WTC11 (cell line): ENCODE results near the gene HNRNPLL. TPM values are rescaled to one million over a fixed set of nuclear protein-coding genes. Genes with fewer than 3 reads are reported as not detected.

Experiments
- ATAC-seq: fragments of 200-7000 bp; cut with Tn5 transposase; 2 replicates; pipeline ENCODE4 v1.10.0; 2021; ENCODE audit warnings: mild to moderate bottlenecking, moderate library complexity
- CTCF ChIA-PET: fragments of 300-600 bp; sonication (Branson Sonifier 250); formaldehyde crosslinking; loops from one replicate; lab custom pipeline; 2021; ENCODE audit warnings: antibody characterized with exemption; lab: Charles Lee
- POLR2A ChIA-PET: fragments of 350-600 bp; sonication (Branson Sonifier 250); formaldehyde crosslinking; loops from one replicate; lab custom pipeline; 2021; ENCODE audit warnings: antibody characterized with exemption; lab: Charles Lee
- DNase-seq: peaks from one replicate; pipeline ENCODE4 v3.0.0; 2021; ENCODE audit warnings: low spot score
- H3K27ac Mint-ChIP-seq: 2 replicates; pipeline ENCODE4 v1.8.0; 2021; ENCODE audit warnings: mixed read lengths
- H3K27me3 Mint-ChIP-seq: 2 replicates; pipeline ENCODE4 v1.8.0; 2021; ENCODE audit warnings: low read depth, mild to moderate bottlenecking, moderate library complexity, mixed read lengths
- H3K36me3 Mint-ChIP-seq: 2 replicates; pipeline ENCODE4 v1.8.0; 2021; ENCODE audit warnings: mixed read lengths
- H3K4me1 Mint-ChIP-seq: 2 replicates; pipeline ENCODE4 v1.8.0; 2022; ENCODE audit warnings: mixed read lengths
- H3K4me3 Mint-ChIP-seq: 2 replicates; pipeline ENCODE4 v1.8.0; 2021; ENCODE audit warnings: mild to moderate bottlenecking, moderate library complexity, mixed read lengths
- H3K9me3 Mint-ChIP-seq: 2 replicates; pipeline ENCODE4 v1.8.0; 2021; ENCODE audit warnings: mixed read lengths
- E2F1 ChIP-seq: sonication (generic); formaldehyde crosslinking; IDR thresholded peaks from 2 replicates; pipeline ENCODE4 v1.8.0; 2022; ENCODE audit warnings: mild to moderate bottlenecking, missing genetic modification reagents
- FOXP1 ChIP-seq: sonication (generic); formaldehyde crosslinking; IDR thresholded peaks from 2 replicates; pipeline ENCODE4 v1.8.0; 2022; ENCODE audit warnings: missing genetic modification reagents, mild to moderate bottlenecking, moderate library complexity, borderline replicate concordance
- GABPB1 ChIP-seq: sonication (generic); formaldehyde crosslinking; IDR thresholded peaks from 2 replicates; pipeline ENCODE4 v1.8.1; 2023; ENCODE audit warnings: mild to moderate bottlenecking, missing genetic modification reagents
- HMGA2 ChIP-seq: fragments of 250-450 bp; sonication (Bioruptor Pico); IDR thresholded peaks from 2 replicates; pipeline ENCODE4 v1.4.0; 2021; ENCODE audit warnings: mild to moderate bottlenecking, moderate library complexity
- HMGXB4 ChIP-seq: sonication (generic); formaldehyde crosslinking; IDR thresholded peaks from 2 replicates; pipeline ENCODE4 v1.8.1; 2023; ENCODE audit warnings: mild to moderate bottlenecking, moderate library complexity, missing genetic modification reagents
- IRF1 ChIP-seq: sonication (generic); formaldehyde crosslinking; IDR thresholded peaks from 2 replicates; pipeline ENCODE4 v1.8.0; 2023; ENCODE audit warnings: missing genetic modification reagents
- MAX ChIP-seq: sonication (generic); formaldehyde crosslinking; IDR thresholded peaks from 2 replicates; pipeline ENCODE4 v1.8.0; 2022; ENCODE audit warnings: mild to moderate bottlenecking, missing genetic modification reagents
- MLX ChIP-seq: sonication (generic); formaldehyde crosslinking; IDR thresholded peaks from 2 replicates; pipeline ENCODE4 v1.8.1; 2023; ENCODE audit warnings: mild to moderate bottlenecking, missing genetic modification reagents, moderate library complexity
- MYBL2 ChIP-seq: sonication (generic); formaldehyde crosslinking; IDR thresholded peaks from 2 replicates; pipeline ENCODE4 v1.8.1; 2023; ENCODE audit warnings: mild to moderate bottlenecking, moderate library complexity, missing genetic modification reagents
- OVOL2 ChIP-seq: fragments of 250-450 bp; sonication (Bioruptor Pico); IDR thresholded peaks from 2 replicates; pipeline ENCODE4 v1.9.0; 2021; ENCODE audit warnings: mild to moderate bottlenecking, borderline replicate concordance
- SP1 ChIP-seq: sonication (generic); formaldehyde crosslinking; conservative IDR thresholded peaks from 2 replicates; pipeline ENCODE4 v1.8.1; 2022; ENCODE audit warnings: missing genetic modification reagents
- ZNF121 ChIP-seq: sonication (generic); formaldehyde crosslinking; IDR thresholded peaks from 2 replicates; pipeline ENCODE4 v1.8.0; 2023; ENCODE audit warnings: missing genetic modification reagents
- ZNF138 ChIP-seq: sonication (generic); formaldehyde crosslinking; conservative IDR thresholded peaks from 2 replicates; pipeline ENCODE4 v1.8.1; 2022; ENCODE audit warnings: mild to moderate bottlenecking, moderate library complexity, missing genetic modification reagents
- ZNF423 ChIP-seq: fragments of 250-450 bp; sonication (Bioruptor Pico); IDR thresholded peaks from 2 replicates; pipeline ENCODE4 v2.1.2; 2022; ENCODE audit warnings: mild to moderate bottlenecking, moderate library complexity
- ZSCAN18 ChIP-seq: fragments of 250-450 bp; sonication (Bioruptor Pico); IDR thresholded peaks from 2 replicates; pipeline ENCODE4 v2.1.2; 2022; ENCODE audit warnings: mild to moderate bottlenecking, moderate library complexity
- total RNA-seq: library from RNA; stranded (reverse); gene quantifications from 3 replicates; pipeline ENCODE4 v1.2.3, GENCODE V29; 2021
- TF ChIP-seq, protein P1 (sequence below): fragments of 250-450 bp; sonication (Bioruptor Pico); IDR thresholded peaks from 2 replicates; pipeline ENCODE4 v1.9.0; 2021; ENCODE audit warnings: mild to moderate bottlenecking

HNRNPLL gene
- total RNA-seq, 1 experiment from 2014 or later: 65.3 TPM

- peak overlapping the region; percentile 84 for H3K27ac Mint-ChIP-seq
- H3K36me3 Mint-ChIP-seq: no peaks in the 10 kb centered on the region
- ChIA-PET CTCF (interaction anchor here (0.6 to 4.5 kb wide), 5 partner anchors 12 to 140 kb away, joined by 3 to 27 read pairs (median 6); no protein-coding TSS in a partner anchor), POLR2A (interaction anchor here (3.4 to 4.5 kb wide), 2 partner anchors 20 to 151 kb away, joined by 16 to 55 read pairs; partner anchors contain the start of gene SRSF7)
- H3K9me3 Mint-ChIP-seq: no peaks in the 10 kb centered on the region
- H3K4me1 Mint-ChIP-seq: peaks cover 60% of the 10 kb centered on the region
- no peak for DNase-seq
- TF ChIP-seq ZNF121 (CRISPR knock-in tag): peak; percentile 91
- no peak for TF ChIP-seq E2F1 (CRISPR knock-in tag)
- TF ChIP-seq ZNF423 (CRISPR knock-in tag): no peak
- no peak for TF ChIP-seq MLX (CRISPR knock-in tag)
- ATAC-seq: no peak
- peak overlapping the region; percentile 90 for H3K4me3 Mint-ChIP-seq
- H3K27me3 Mint-ChIP-seq: no peaks in the 10 kb centered on the region
Measured at GRCh38 chr2:38600242-38600891, 2.4 kb downstream of the HNRNPLL start.

DNA sequence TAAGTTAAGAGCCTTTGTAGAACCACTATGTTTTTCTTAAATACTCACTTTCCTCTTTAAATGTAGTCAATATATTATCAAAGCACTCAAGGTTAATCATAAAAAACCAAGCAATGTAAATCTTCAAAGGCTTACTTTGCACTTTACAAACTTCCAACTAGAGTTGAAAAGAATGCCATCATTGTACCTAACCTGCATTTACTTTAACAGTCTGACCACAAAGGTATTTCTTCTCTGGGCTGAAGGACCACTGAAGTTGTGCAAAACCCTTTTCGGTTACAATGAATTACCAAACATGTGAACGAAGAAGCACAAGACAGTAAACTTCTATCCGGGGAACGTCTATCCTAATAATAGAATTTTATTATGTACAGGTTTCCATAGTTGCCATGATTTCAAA, 3.0 kb downstream of the HNRNPLL start:
- no peak overlapping the region for H3K27ac Mint-ChIP-seq
- TF ChIP-seq GABPB1 (CRISPR knock-in tag) (peak; percentile 37; the same call in 1 of the 2 replicates), E2F1 (CRISPR knock-in tag) (no peak)
- TF ChIP-seq, all 79 proteins: peak for 1
- ChIA-PET CTCF (interaction anchor here (0.6 to 4.5 kb wide), 3 partner anchors 11 to 63 kb away, joined by 6 to 27 read pairs (median 8); no protein-coding TSS in a partner anchor), POLR2A (interaction anchor here (4.5 kb wide), 1 partner anchor 151 kb away, joined by 55 read pairs; the partner anchor contains the start of gene SRSF7)
- Mint-ChIP-seq H3K36me3 (no peaks in the 10 kb centered on the region), H3K4me3 (peak overlapping the region; percentile 90), H3K4me1 (peaks cover 56% of the 10 kb centered on the region), H3K27me3 (no peaks in the 10 kb centered on the region), H3K9me3 (no peaks in the 10 kb centered on the region)
- DNase-seq (no peak), ATAC-seq (no peak)

DNA sequence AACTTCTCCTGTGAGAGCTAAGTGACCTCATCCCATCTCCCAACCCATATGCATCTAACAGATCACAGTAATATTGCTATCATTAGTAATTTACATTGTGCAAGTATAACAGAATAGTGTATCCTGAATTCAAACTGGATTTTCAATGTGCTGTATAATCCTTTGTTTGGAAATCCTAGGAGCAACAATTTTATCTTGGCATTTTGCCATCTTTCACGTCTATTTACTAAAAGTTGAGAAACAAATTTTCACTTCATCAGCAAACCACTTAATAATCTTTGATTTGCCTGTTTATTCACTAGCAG, 3.8 kb downstream of the HNRNPLL start:
- no peak for ATAC-seq
- ChIA-PET POLR2A (interaction anchor here (1.3 kb wide), 1 partner anchor 17 kb away, joined by 4 read pairs; no protein-coding TSS in a partner anchor), CTCF (interaction anchor here (0.7 to 2.5 kb wide), 2 partner anchors 17 to 298 kb away, joined by 3 to 14 read pairs; no protein-coding TSS in a partner anchor)
- H3K4me1 Mint-ChIP-seq: peaks cover 53% of the 10 kb centered on the region
- peak overlapping the region; percentile 90 for H3K4me3 Mint-ChIP-seq
- DNase-seq: no peak
- H3K27me3 Mint-ChIP-seq: no peaks in the 10 kb centered on the region
- H3K27ac Mint-ChIP-seq: peak overlapping the region; percentile 48; the same call in 1 of the 2 replicates
- H3K9me3 Mint-ChIP-seq: no peaks in the 10 kb centered on the region
- no peaks in the 10 kb centered on the region for H3K36me3 Mint-ChIP-seq
- TF ChIP-seq HMGXB4 (CRISPR knock-in tag) (no peak), FOXP1 (no peak), MAX (no peak), ZSCAN18 (no peak), IRF1 (no peak), SP1 (no peak), HMGA2 (CRISPR knock-in tag) (no peak), MYBL2 (no peak), OVOL2 (no peak), ZNF138 (CRISPR knock-in tag) (no peak)
- TF ChIP-seq, protein P1, sequence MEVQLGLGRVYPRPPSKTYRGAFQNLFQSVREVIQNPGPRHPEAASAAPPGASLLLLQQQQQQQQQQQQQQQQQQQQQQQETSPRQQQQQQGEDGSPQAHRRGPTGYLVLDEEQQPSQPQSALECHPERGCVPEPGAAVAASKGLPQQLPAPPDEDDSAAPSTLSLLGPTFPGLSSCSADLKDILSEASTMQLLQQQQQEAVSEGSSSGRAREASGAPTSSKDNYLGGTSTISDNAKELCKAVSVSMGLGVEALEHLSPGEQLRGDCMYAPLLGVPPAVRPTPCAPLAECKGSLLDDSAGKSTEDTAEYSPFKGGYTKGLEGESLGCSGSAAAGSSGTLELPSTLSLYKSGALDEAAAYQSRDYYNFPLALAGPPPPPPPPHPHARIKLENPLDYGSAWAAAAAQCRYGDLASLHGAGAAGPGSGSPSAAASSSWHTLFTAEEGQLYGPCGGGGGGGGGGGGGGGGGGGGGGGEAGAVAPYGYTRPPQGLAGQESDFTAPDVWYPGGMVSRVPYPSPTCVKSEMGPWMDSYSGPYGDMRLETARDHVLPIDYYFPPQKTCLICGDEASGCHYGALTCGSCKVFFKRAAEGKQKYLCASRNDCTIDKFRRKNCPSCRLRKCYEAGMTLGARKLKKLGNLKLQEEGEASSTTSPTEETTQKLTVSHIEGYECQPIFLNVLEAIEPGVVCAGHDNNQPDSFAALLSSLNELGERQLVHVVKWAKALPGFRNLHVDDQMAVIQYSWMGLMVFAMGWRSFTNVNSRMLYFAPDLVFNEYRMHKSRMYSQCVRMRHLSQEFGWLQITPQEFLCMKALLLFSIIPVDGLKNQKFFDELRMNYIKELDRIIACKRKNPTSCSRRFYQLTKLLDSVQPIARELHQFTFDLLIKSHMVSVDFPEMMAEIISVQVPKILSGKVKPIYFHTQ (CRISPR knock-in tag): no peak
